ENCODE data around the gene ALKBH3. TPM values are rescaled to one million over a fixed set of nuclear protein-coding genes. Genes with fewer than 3 reads are reported as not detected.

The ALKBH3 gene
- polyA plus RNA-seq, 1 of the 3 experiments (the other 2 are of a cell fraction): 27.0 TPM

DNA sequence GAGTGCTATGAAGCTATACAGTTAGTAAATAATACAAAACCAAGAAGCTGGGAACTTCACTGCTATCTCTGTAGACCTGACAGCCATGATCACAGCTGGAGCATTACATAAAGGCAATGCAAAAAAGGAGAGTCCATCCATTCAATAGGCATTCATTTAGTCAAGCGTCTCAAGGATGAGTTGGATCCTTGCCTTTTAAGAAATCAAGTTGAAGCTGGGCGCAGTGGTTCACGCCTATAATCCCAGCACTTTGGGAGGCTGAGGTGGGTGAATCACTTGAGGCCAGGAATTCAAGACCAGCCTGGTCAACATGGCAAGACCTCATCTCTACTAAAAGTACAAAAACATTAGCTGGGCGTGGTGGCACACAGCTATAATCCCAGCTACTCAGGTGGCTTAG is 48.1 kb upstream of the ALKBH3 start:
- TF ChIP-seq, protein P1, sequence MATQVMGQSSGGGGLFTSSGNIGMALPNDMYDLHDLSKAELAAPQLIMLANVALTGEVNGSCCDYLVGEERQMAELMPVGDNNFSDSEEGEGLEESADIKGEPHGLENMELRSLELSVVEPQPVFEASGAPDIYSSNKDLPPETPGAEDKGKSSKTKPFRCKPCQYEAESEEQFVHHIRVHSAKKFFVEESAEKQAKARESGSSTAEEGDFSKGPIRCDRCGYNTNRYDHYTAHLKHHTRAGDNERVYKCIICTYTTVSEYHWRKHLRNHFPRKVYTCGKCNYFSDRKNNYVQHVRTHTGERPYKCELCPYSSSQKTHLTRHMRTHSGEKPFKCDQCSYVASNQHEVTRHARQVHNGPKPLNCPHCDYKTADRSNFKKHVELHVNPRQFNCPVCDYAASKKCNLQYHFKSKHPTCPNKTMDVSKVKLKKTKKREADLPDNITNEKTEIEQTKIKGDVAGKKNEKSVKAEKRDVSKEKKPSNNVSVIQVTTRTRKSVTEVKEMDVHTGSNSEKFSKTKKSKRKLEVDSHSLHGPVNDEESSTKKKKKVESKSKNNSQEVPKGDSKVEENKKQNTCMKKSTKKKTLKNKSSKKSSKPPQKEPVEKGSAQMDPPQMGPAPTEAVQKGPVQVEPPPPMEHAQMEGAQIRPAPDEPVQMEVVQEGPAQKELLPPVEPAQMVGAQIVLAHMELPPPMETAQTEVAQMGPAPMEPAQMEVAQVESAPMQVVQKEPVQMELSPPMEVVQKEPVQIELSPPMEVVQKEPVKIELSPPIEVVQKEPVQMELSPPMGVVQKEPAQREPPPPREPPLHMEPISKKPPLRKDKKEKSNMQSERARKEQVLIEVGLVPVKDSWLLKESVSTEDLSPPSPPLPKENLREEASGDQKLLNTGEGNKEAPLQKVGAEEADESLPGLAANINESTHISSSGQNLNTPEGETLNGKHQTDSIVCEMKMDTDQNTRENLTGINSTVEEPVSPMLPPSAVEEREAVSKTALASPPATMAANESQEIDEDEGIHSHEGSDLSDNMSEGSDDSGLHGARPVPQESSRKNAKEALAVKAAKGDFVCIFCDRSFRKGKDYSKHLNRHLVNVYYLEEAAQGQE (IDR thresholded peaks at IDR 0.05; ENCODE audit: low read depth, low read length): no peak
- TF ChIP-seq, protein P2, sequence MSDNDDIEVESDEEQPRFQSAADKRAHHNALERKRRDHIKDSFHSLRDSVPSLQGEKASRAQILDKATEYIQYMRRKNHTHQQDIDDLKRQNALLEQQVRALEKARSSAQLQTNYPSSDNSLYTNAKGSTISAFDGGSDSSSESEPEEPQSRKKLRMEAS (IDR thresholded peaks at IDR 0.05; ENCODE audit: low read depth): no peak
- no peak for TF ChIP-seq FOSL2 (IDR thresholded peaks at IDR 0.05; ENCODE audit: borderline replicate concordance, low read depth)
- TF ChIP-seq, protein P3, sequence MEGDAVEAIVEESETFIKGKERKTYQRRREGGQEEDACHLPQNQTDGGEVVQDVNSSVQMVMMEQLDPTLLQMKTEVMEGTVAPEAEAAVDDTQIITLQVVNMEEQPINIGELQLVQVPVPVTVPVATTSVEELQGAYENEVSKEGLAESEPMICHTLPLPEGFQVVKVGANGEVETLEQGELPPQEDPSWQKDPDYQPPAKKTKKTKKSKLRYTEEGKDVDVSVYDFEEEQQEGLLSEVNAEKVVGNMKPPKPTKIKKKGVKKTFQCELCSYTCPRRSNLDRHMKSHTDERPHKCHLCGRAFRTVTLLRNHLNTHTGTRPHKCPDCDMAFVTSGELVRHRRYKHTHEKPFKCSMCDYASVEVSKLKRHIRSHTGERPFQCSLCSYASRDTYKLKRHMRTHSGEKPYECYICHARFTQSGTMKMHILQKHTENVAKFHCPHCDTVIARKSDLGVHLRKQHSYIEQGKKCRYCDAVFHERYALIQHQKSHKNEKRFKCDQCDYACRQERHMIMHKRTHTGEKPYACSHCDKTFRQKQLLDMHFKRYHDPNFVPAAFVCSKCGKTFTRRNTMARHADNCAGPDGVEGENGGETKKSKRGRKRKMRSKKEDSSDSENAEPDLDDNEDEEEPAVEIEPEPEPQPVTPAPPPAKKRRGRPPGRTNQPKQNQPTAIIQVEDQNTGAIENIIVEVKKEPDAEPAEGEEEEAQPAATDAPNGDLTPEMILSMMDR (IDR thresholded peaks at IDR 0.05): no peak
- no peak for TF ChIP-seq YY1 (IDR thresholded peaks at IDR 0.05; ENCODE audit: low read depth)
- no peak for TF ChIP-seq RCOR1 (IDR thresholded peaks at IDR 0.05; ENCODE audit: low read length)
- no peak for TF ChIP-seq MEF2A (IDR thresholded peaks at IDR 0.05; ENCODE audit: borderline replicate concordance, low read depth)
- TF ChIP-seq, protein P4, sequence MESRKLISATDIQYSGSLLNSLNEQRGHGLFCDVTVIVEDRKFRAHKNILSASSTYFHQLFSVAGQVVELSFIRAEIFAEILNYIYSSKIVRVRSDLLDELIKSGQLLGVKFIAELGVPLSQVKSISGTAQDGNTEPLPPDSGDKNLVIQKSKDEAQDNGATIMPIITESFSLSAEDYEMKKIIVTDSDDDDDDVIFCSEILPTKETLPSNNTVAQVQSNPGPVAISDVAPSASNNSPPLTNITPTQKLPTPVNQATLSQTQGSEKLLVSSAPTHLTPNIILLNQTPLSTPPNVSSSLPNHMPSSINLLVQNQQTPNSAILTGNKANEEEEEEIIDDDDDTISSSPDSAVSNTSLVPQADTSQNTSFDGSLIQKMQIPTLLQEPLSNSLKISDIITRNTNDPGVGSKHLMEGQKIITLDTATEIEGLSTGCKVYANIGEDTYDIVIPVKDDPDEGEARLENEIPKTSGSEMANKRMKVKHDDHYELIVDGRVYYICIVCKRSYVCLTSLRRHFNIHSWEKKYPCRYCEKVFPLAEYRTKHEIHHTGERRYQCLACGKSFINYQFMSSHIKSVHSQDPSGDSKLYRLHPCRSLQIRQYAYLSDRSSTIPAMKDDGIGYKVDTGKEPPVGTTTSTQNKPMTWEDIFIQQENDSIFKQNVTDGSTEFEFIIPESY (IDR thresholded peaks at IDR 0.05; ENCODE audit: borderline replicate concordance, low read depth): no peak
- TF ChIP-seq, protein P5, sequence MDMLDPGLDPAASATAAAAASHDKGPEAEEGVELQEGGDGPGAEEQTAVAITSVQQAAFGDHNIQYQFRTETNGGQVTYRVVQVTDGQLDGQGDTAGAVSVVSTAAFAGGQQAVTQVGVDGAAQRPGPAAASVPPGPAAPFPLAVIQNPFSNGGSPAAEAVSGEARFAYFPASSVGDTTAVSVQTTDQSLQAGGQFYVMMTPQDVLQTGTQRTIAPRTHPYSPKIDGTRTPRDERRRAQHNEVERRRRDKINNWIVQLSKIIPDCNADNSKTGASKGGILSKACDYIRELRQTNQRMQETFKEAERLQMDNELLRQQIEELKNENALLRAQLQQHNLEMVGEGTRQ (IDR thresholded peaks at IDR 0.05; ENCODE audit: borderline replicate concordance, low read depth, low read length): no peak
- no peak for TF ChIP-seq TEAD4 (IDR thresholded peaks at IDR 0.05; ENCODE audit: borderline replicate concordance, insufficient read depth)
- no peak for TF ChIP-seq GATA2 (CRISPR knock-in tag; IDR thresholded peaks at IDR 0.05)
- TF ChIP-seq CHD2 (IDR thresholded peaks at IDR 0.05; ENCODE audit: low read length, partially characterized antibody): no peak
- TF ChIP-seq, protein P6, sequence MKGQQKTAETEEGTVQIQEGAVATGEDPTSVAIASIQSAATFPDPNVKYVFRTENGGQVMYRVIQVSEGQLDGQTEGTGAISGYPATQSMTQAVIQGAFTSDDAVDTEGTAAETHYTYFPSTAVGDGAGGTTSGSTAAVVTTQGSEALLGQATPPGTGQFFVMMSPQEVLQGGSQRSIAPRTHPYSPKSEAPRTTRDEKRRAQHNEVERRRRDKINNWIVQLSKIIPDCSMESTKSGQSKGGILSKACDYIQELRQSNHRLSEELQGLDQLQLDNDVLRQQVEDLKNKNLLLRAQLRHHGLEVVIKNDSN (IDR thresholded peaks at IDR 0.05; ENCODE audit: borderline replicate concordance, low read depth): no peak
- TF ChIP-seq MXI1 (IDR thresholded peaks at IDR 0.05; ENCODE audit: low read depth, low read length): no peak
- Histone ChIP-seq H4K20me1 (ENCODE audit: insufficient read depth) (no peaks in the 10 kb centered on the region), H3K4me1 (ENCODE audit: control insufficient read depth in 1 of 2, insufficient read depth in 2 of 2, low read depth in 1 of 2, low read length in 1 of 2) (peaks cover 5 to 14% of the 10 kb centered on the region in 2 experiments; a peak in 3 of 4 replicates), H2AFZ (ENCODE audit: low read depth) (no peak overlapping the region), H3K4me3 (ENCODE audit: low read depth in 2 of 2, low read length in 1 of 2) (no peak overlapping the region), H3K9ac (no peak overlapping the region), H3K27me3 (ENCODE audit: insufficient read depth) (no peaks in the 10 kb centered on the region), H3K9me2 (no peaks in the 10 kb centered on the region), H3K36me3 (replicated peaks in 1 of 2; ENCODE audit: control insufficient read depth in 1 of 2, insufficient read depth in 2 of 2, low read length in 1 of 2) (no peaks in the 10 kb centered on the region), H3K9me3 (no peaks in the 10 kb centered on the region), H3F3A (replicated peaks; ENCODE audit: insufficient read depth) (peaks cover 10% of the 10 kb centered on the region), H3K4me2 (no peak overlapping the region), H3K79me2 (ENCODE audit: insufficient read depth) (no peaks in the 10 kb centered on the region), H3K27ac (ENCODE audit: low read depth in 2 of 2, low read length in 1 of 2) (no peak overlapping the region)
- POLR2A ChIA-PET: no interaction called here
- no peak for DNase-seq
- WGBS (ENCODE audit: low lambda C conversion rate): 94% methylated on average over 4 of the region's 4 CpGs
- CTCF ChIA-PET: interaction anchor here (1.1 to 16.8 kb wide), 4 partner anchors 7 to 263 kb away, joined by 3 to 337 read pairs (median 28); partner anchors contain the start of gene EXT2

Measured in SK-N-SH (cell line).